Neural progenitor cell (in vitro differentiated cells): ENCODE results near the gene NUDT13. TPM values are rescaled to one million over a fixed set of nuclear protein-coding genes. Genes with fewer than 3 reads are reported as not detected.
A peak's percentile ranks its signal among the peaks of the same experiment; 100 is the strongest.

Source experiments
- DNase-seq: peaks from one replicate; pipeline ENCODE4 v3.0.0-alpha.2; 2016; ENCODE audit warnings: low spot score
- H2AFZ ChIP-seq: fragments of 200-600 bp; sonication (generic); replicated peaks from 2 replicates; pipeline ENCODE4 v1.6.1; 2016; ENCODE audit warnings: antibody characterized with exemption
- H3F3A ChIP-seq: fragments of 200-600 bp; sonication (generic); 2 replicates; pipeline ENCODE4 v1.6.1; 2016; ENCODE audit warnings: antibody characterized with exemption, low read depth
- H3K27ac ChIP-seq: fragments of 200-600 bp; sonication (generic); 2 replicates; pipeline ENCODE4 v1.5.1; 2016; ENCODE audit warnings: mild to moderate bottlenecking
- H3K27me3 ChIP-seq: fragments of 200-600 bp; sonication (generic); 2 replicates; pipeline ENCODE4 v1.6.1; 2016; ENCODE audit warnings: mild to moderate bottlenecking, moderate library complexity
- H3K36me3 ChIP-seq: fragments of 200-600 bp; sonication (generic); 2 replicates; pipeline ENCODE4 v1.5.1; 2016
- H3K4me1 ChIP-seq: fragments of 200-600 bp; sonication (generic); 2 replicates; pipeline ENCODE4 v1.6.1; 2016; ENCODE audit warnings: mixed run types
- H3K4me2 ChIP-seq: fragments of 200-600 bp; sonication (generic); 2 replicates; pipeline ENCODE4 v1.6.1; 2016
- H3K4me3 ChIP-seq: fragments of 200-600 bp; sonication (generic); 2 replicates; pipeline ENCODE4 v1.5.1; 2016
- H3K79me2 ChIP-seq: fragments of 200-600 bp; sonication (generic); 2 replicates; pipeline ENCODE4 v1.6.1; 2016; ENCODE audit warnings: low read depth
- H3K9ac ChIP-seq: fragments of 200-600 bp; sonication (generic); 2 replicates; pipeline ENCODE4 v1.6.1; 2016
- H3K9me3 ChIP-seq: fragments of 200-600 bp; sonication (generic); 2 replicates; pipeline ENCODE4 v1.5.1; 2016; ENCODE audit warnings: low read depth
- H4K20me1 ChIP-seq: fragments of 200-600 bp; sonication (generic); 2 replicates; pipeline ENCODE4 v1.6.1; 2016; ENCODE audit warnings: low read depth
- H3K27ac Mint-ChIP-seq: 3 replicates; pipeline ENCODE4 v1.8.0; 2021; ENCODE audit warnings: mixed read lengths
- H3K27me3 Mint-ChIP-seq: 2 replicates; pipeline ENCODE4 v1.8.0; 2022; ENCODE audit warnings: low read depth, mild to moderate bottlenecking, inconsistent platforms, moderate library complexity, mixed read lengths; ENCODE audit not compliant: insufficient read depth
- H3K36me3 Mint-ChIP-seq: 3 replicates; pipeline ENCODE4 v1.8.0; 2021; ENCODE audit warnings: mixed read lengths
- H3K4me1 Mint-ChIP-seq: 3 replicates; pipeline ENCODE4 v1.8.0; 2021; ENCODE audit warnings: mixed read lengths
- H3K4me3 Mint-ChIP-seq: 3 replicates; pipeline ENCODE4 v1.8.0; 2021; ENCODE audit warnings: mild to moderate bottlenecking, moderate library complexity, mixed read lengths
- H3K9me3 Mint-ChIP-seq: 3 replicates; pipeline ENCODE4 v1.8.0; 2020; ENCODE audit warnings: mixed read lengths
- CTCF ChIP-seq: fragments of 200-600 bp; sonication (generic); IDR thresholded peaks from 2 replicates; pipeline ENCODE4 v1.5.1; 2017; ENCODE audit warnings: antibody characterized with exemption, mild to moderate bottlenecking
- EZH2 ChIP-seq: fragments of 200-600 bp; sonication (generic); IDR thresholded peaks from 2 replicates; pipeline ENCODE4 v1.6.1; 2017; ENCODE audit warnings: antibody characterized with exemption, mild to moderate bottlenecking, moderate library complexity
- EZH2phosphoT487 ChIP-seq: fragments of 200-600 bp; sonication (generic); IDR thresholded peaks from 2 replicates; pipeline ENCODE4 v1.6.1; 2017; ENCODE audit warnings: antibody characterized with exemption
- total RNA-seq: library from RNA; depleted of rRNA; stranded (reverse); fragments of >200 nt; gene quantifications from 2 replicates; pipeline ENCODE4 v1.2.3, GENCODE V29; 2015; ENCODE audit warnings: low replicate concordance

NUDT13 gene
- total RNA-seq, 1 donor from 2014 or later: 3.0 TPM

- Histone ChIP-seq H3K36me3 (peaks cover 33% of the 10 kb centered on the region), H3K4me3 (no peak overlapping the region), H3K27ac (no peak overlapping the region), H3K4me2 (no peak overlapping the region), H4K20me1 (peaks cover 61% of the 10 kb centered on the region), H3K4me1 (no peaks in the 10 kb centered on the region), H3K9ac (no peak overlapping the region), H3F3A (peaks cover 9% of the 10 kb centered on the region), H3K79me2 (peaks cover 41% of the 10 kb centered on the region), H3K9me3 (no peaks in the 10 kb centered on the region), H2AFZ (no peak overlapping the region), H3K27me3 (no peaks in the 10 kb centered on the region)
- TF ChIP-seq EZH2phosphoT487: no peak
- TF ChIP-seq CTCF: no peak
- no peak for TF ChIP-seq EZH2
- no peak overlapping the region for H3K27ac Mint-ChIP-seq
- H3K4me1 Mint-ChIP-seq: no peaks in the 10 kb centered on the region
- no peak for DNase-seq
- H3K4me3 Mint-ChIP-seq: no peak overlapping the region
- H3K9me3 Mint-ChIP-seq: no peaks in the 10 kb centered on the region
- H3K27me3 Mint-ChIP-seq: no peaks in the 10 kb centered on the region
- peaks cover 19% of the 10 kb centered on the region for H3K36me3 Mint-ChIP-seq
These were observed 36.6 kb upstream of the NUDT13 start for GRCh38 chr10:73073627-73074026.

- H3K79me2 ChIP-seq: peaks cover 62% of the 10 kb centered on the region
- no peaks in the 10 kb centered on the region for H3K9me3 ChIP-seq
- no peaks in the 10 kb centered on the region for H3K27me3 Mint-ChIP-seq
- H3K4me3 Mint-ChIP-seq: no peak overlapping the region
- no peak overlapping the region for H3K4me2 ChIP-seq
- H4K20me1 ChIP-seq: peaks cover 75% of the 10 kb centered on the region
- H2AFZ ChIP-seq: no peak overlapping the region
- H3K4me1 ChIP-seq: no peaks in the 10 kb centered on the region
- peaks cover 27% of the 10 kb centered on the region for H3K36me3 ChIP-seq
- no peak overlapping the region for H3K27ac ChIP-seq
- no peak overlapping the region for H3K4me3 ChIP-seq
- H3K9me3 Mint-ChIP-seq: no peaks in the 10 kb centered on the region
- peaks cover 17% of the 10 kb centered on the region for H3K36me3 Mint-ChIP-seq
- H3K27me3 ChIP-seq: no peaks in the 10 kb centered on the region
- no peak for DNase-seq
- no peaks in the 10 kb centered on the region for H3K4me1 Mint-ChIP-seq
- H3K9ac ChIP-seq: no peak overlapping the region
- no peak overlapping the region for H3K27ac Mint-ChIP-seq
- peaks cover 4% of the 10 kb centered on the region for H3F3A ChIP-seq
- no peak for TF ChIP-seq CTCF
- no peak for TF ChIP-seq EZH2
- TF ChIP-seq EZH2phosphoT487: no peak
These were observed 34.4 kb upstream of the NUDT13 start for GRCh38 chr10:73075829-73076228.

- Histone ChIP-seq H4K20me1 (peaks cover 74% of the 10 kb centered on the region), H3K9me3 (no peaks in the 10 kb centered on the region), H2AFZ (no peak overlapping the region), H3K4me1 (no peaks in the 10 kb centered on the region), H3K27me3 (no peaks in the 10 kb centered on the region), H3K36me3 (peaks cover 24% of the 10 kb centered on the region), H3K79me2 (peaks cover 69% of the 10 kb centered on the region), H3K27ac (peak overlapping the region; percentile 30), H3K4me2 (no peak overlapping the region), H3K9ac (no peak overlapping the region), H3F3A (peaks cover 4% of the 10 kb centered on the region), H3K4me3 (no peak overlapping the region)
- H3K9me3 Mint-ChIP-seq: no peaks in the 10 kb centered on the region
- peaks cover 12% of the 10 kb centered on the region for H3K36me3 Mint-ChIP-seq
- DNase-seq: no peak
- H3K4me3 Mint-ChIP-seq: no peak overlapping the region
- no peak overlapping the region for H3K27ac Mint-ChIP-seq
- no peaks in the 10 kb centered on the region for H3K4me1 Mint-ChIP-seq
- TF ChIP-seq CTCF: no peak
- TF ChIP-seq EZH2: no peak
- TF ChIP-seq EZH2phosphoT487: no peak
- H3K27me3 Mint-ChIP-seq: no peaks in the 10 kb centered on the region
These were observed 33.7 kb upstream of the NUDT13 start for GRCh38 chr10:73076360-73077183.
